Activated T-helper 1 cell treated with anti-CD3 and anti-CD28 coated beads, Interleukin-12 subunit alpha, Interleukin-12 subunit beta, Interleukin-2, Interleukin-4 antibody, amounts not matched to agents 30 ng/mL and 10 ng/mL and 1 ng/mL, durations not matched to agents 14 hours and 24 hours and 36 hours (primary cell): ENCODE measurements around the gene LIN28B. TPM values are rescaled to one million over a fixed set of nuclear protein-coding genes. Genes with fewer than 3 reads are reported as not detected.

Experiments used
- DNase-seq: peaks from one replicate; pipeline ENCODE4 v3.0.0; 2021; ENCODE audit warnings: low spot score
- H3K27ac Mint-ChIP-seq: one replicate; pipeline ENCODE4 v1.8.0; 2021; ENCODE audit warnings: mild to moderate bottlenecking, mixed read lengths
- H3K27me3 Mint-ChIP-seq: one replicate; pipeline ENCODE4 v1.8.0; 2022; ENCODE audit warnings: mild to moderate bottlenecking, moderate library complexity, mixed read lengths; ENCODE audit not compliant: insufficient read depth
- H3K36me3 Mint-ChIP-seq: one replicate; pipeline ENCODE4 v1.8.0; 2021; ENCODE audit warnings: low read depth, mixed read lengths
- H3K4me1 Mint-ChIP-seq: one replicate; pipeline ENCODE4 v1.8.0; 2021; ENCODE audit warnings: low read depth, mixed read lengths
- H3K4me3 Mint-ChIP-seq: one replicate; pipeline ENCODE4 v1.8.0; 2021; ENCODE audit warnings: mild to moderate bottlenecking, moderate library complexity, mixed read lengths
- H3K9me3 Mint-ChIP-seq: one replicate; pipeline ENCODE4 v1.8.0; 2021; ENCODE audit warnings: mixed read lengths
- intact Hi-C: fragments of 100-400 bp; cut with micrococcal nuclease; formaldehyde crosslinking; loops from one replicate; pipeline ENCODE4 v1.15.1; 2024
- total RNA-seq: library from RNA; stranded (reverse); gene quantifications from 2 replicates; pipeline ENCODE4 v1.2.3, GENCODE V29; 2022

The LIN28B gene
- total RNA-seq, 1 donor from 2014 or later, result not detected

GRCh38 chr6:105113422-105113821 lies 156.5 kb downstream of the LIN28B start:
- no peak for DNase-seq
- Mint-ChIP-seq H3K9me3 (no peaks in the 10 kb centered on the region), H3K4me3 (no peak overlapping the region), H3K27ac (no peak overlapping the region), H3K27me3 (peaks cover 15% of the 10 kb centered on the region), H3K36me3 (no peaks in the 10 kb centered on the region), H3K4me1 (no peaks in the 10 kb centered on the region)
- intact Hi-C loops, result no loop called here

- H3K36me3 Mint-ChIP-seq, result no peaks in the 10 kb centered on the region
- DNase-seq, result no peak
- H3K27ac Mint-ChIP-seq, result no peak overlapping the region
- peaks cover 10% of the 10 kb centered on the region for H3K27me3 Mint-ChIP-seq
- no peak overlapping the region for H3K4me3 Mint-ChIP-seq
- H3K4me1 Mint-ChIP-seq, result no peaks in the 10 kb centered on the region
- intact Hi-C loops, result no loop called here
- H3K9me3 Mint-ChIP-seq, result no peaks in the 10 kb centered on the region
Measured at GRCh38 chr6:105116150-105116549, 159.2 kb downstream of the LIN28B start.

- H3K27me3 Mint-ChIP-seq, result peaks cover 11% of the 10 kb centered on the region
- no peak overlapping the region for H3K27ac Mint-ChIP-seq
- H3K4me1 Mint-ChIP-seq, result no peaks in the 10 kb centered on the region
- no peaks in the 10 kb centered on the region for H3K36me3 Mint-ChIP-seq
- no peak overlapping the region for H3K4me3 Mint-ChIP-seq
- no peaks in the 10 kb centered on the region for H3K9me3 Mint-ChIP-seq
- DNase-seq, result no peak
- intact Hi-C loops, result no loop called here
Measured at GRCh38 chr6:105120570-105120969, 163.7 kb downstream of the LIN28B start.

GRCh38 chr6:105121981-105122380 lies 165.1 kb downstream of the LIN28B start:
- Mint-ChIP-seq H3K36me3 (no peaks in the 10 kb centered on the region), H3K27me3 (peaks cover 18% of the 10 kb centered on the region), H3K27ac (no peak overlapping the region), H3K9me3 (no peaks in the 10 kb centered on the region), H3K4me3 (no peak overlapping the region), H3K4me1 (no peaks in the 10 kb centered on the region)
- DNase-seq, result no peak
- intact Hi-C loops, result no loop called here

- Mint-ChIP-seq H3K4me3 (no peak overlapping the region), H3K36me3 (no peaks in the 10 kb centered on the region), H3K27me3 (peaks cover 16% of the 10 kb centered on the region), H3K27ac (no peak overlapping the region), H3K9me3 (no peaks in the 10 kb centered on the region), H3K4me1 (no peaks in the 10 kb centered on the region)
- intact Hi-C loops, result no loop called here
- no peak for DNase-seq
Measured at GRCh38 chr6:105122717-105123116, 165.8 kb downstream of the LIN28B start.

Other genes starting within 250 kb of the LIN28B start
- gene HACE1, start 97.2 kb upstream of the LIN28B start, total RNA-seq, result 16.9 and 19.3 TPM in 2 replicates
- gene POPDC3, start 222.9 kb downstream of the LIN28B start, total RNA-seq, result not detected in 2 replicates